Mononuclear cell (primary cell): ENCODE data around the gene TMOD1. TPM values are rescaled to one million over a fixed set of nuclear protein-coding genes. Genes with fewer than 3 reads are reported as not detected.

Experiments
- H3K27me3 ChIP-seq: 2 replicates; pipeline ENCODE4 v1.6.0; 2011; ENCODE audit warnings: low read length, control low read depth; ENCODE audit not compliant: insufficient read depth
- H3K4me1 ChIP-seq: 2 replicates; pipeline ENCODE4 v1.5.1; 2011; ENCODE audit warnings: mild to moderate bottlenecking, low read length, control low read depth; ENCODE audit not compliant: insufficient read depth
- H3K4me3 ChIP-seq: 2 replicates; pipeline ENCODE4 v1.5.1; 2011; ENCODE audit warnings: mild to moderate bottlenecking, low read length, moderate library complexity
- H3K9me3 ChIP-seq: 2 replicates; pipeline ENCODE4 v1.5.1; 2011; ENCODE audit warnings: low read depth, mild to moderate bottlenecking, control low read depth, low read length
- total RNA-seq: library from RNA; depleted of rRNA; stranded (reverse); fragments of >200 nt; gene quantifications from one replicate; pipeline ENCODE4 v1.2.3, GENCODE V29; 2012

The TMOD1 gene
- total RNA-seq, 1 donor: 0.84 TPM

GRCh38 chr9:97558701-97559101 is 57.2 kb downstream of the TMOD1 start:
- H3K4me1 ChIP-seq: peaks cover 11% of the 10 kb centered on the region
- no peak overlapping the region for H3K4me3 ChIP-seq
- H3K9me3 ChIP-seq: no peaks in the 10 kb centered on the region

GRCh38 chr9:97559111-97559514 is 57.6 kb downstream of the TMOD1 start:
- no peaks in the 10 kb centered on the region for H3K27me3 ChIP-seq
- peaks cover 11% of the 10 kb centered on the region for H3K4me1 ChIP-seq
- H3K4me3 ChIP-seq: no peak overlapping the region
- no peaks in the 10 kb centered on the region for H3K9me3 ChIP-seq

More at GRCh38 chr9:97558701-97559101, 57.2 kb downstream of the TMOD1 start:
- H3K27me3 ChIP-seq: no peaks in the 10 kb centered on the region

- no peak overlapping the region for H3K4me3 ChIP-seq
- no peaks in the 10 kb centered on the region for H3K27me3 ChIP-seq
- no peaks in the 10 kb centered on the region for H3K9me3 ChIP-seq
- H3K4me1 ChIP-seq: peaks cover 11% of the 10 kb centered on the region
Measured at GRCh38 chr9:97560154-97560553, 58.7 kb downstream of the TMOD1 start.

- Histone ChIP-seq H3K9me3 (no peaks in the 10 kb centered on the region), H3K4me3 (no peak overlapping the region), H3K4me1 (peaks cover 11% of the 10 kb centered on the region), H3K27me3 (no peaks in the 10 kb centered on the region)
Measured at GRCh38 chr9:97560851-97561250, 59.4 kb downstream of the TMOD1 start.

- peaks cover 11% of the 10 kb centered on the region for H3K4me1 ChIP-seq
- no peak overlapping the region for H3K4me3 ChIP-seq
- H3K27me3 ChIP-seq: no peaks in the 10 kb centered on the region
- no peaks in the 10 kb centered on the region for H3K9me3 ChIP-seq
Measured at GRCh38 chr9:97561501-97561900, 60.0 kb downstream of the TMOD1 start.

- Histone ChIP-seq H3K4me1 (peaks cover 4% of the 10 kb centered on the region), H3K27me3 (no peaks in the 10 kb centered on the region), H3K9me3 (no peaks in the 10 kb centered on the region), H3K4me3 (no peak overlapping the region)
Measured at GRCh38 chr9:97562542-97562941, 61.1 kb downstream of the TMOD1 start.

- no peaks in the 10 kb centered on the region for H3K4me1 ChIP-seq
- H3K4me3 ChIP-seq: no peak overlapping the region
- no peaks in the 10 kb centered on the region for H3K9me3 ChIP-seq
- no peaks in the 10 kb centered on the region for H3K27me3 ChIP-seq
Measured at GRCh38 chr9:97563458-97564135, 62.1 kb downstream of the TMOD1 start.

- Histone ChIP-seq H3K9me3 (no peaks in the 10 kb centered on the region), H3K4me1 (no peaks in the 10 kb centered on the region), H3K4me3 (no peak overlapping the region), H3K27me3 (no peaks in the 10 kb centered on the region)
Measured at GRCh38 chr9:97564291-97565175, 63.1 kb downstream of the TMOD1 start.

- Histone ChIP-seq H3K4me1 (no peaks in the 10 kb centered on the region), H3K27me3 (no peaks in the 10 kb centered on the region), H3K4me3 (no peak overlapping the region), H3K9me3 (no peaks in the 10 kb centered on the region)
Measured at GRCh38 chr9:97565262-97565661, 63.8 kb downstream of the TMOD1 start.

GRCh38 chr9:97567182-97567893 is 65.9 kb downstream of the TMOD1 start:
- Histone ChIP-seq H3K4me1 (no peaks in the 10 kb centered on the region), H3K9me3 (no peaks in the 10 kb centered on the region), H3K4me3 (no peak overlapping the region), H3K27me3 (no peaks in the 10 kb centered on the region)

- Histone ChIP-seq H3K9me3 (no peaks in the 10 kb centered on the region), H3K4me3 (no peak overlapping the region), H3K27me3 (no peaks in the 10 kb centered on the region), H3K4me1 (no peaks in the 10 kb centered on the region)
Measured at GRCh38 chr9:97567894-97568202, 66.4 kb downstream of the TMOD1 start.

- Histone ChIP-seq H3K4me1 (no peaks in the 10 kb centered on the region), H3K9me3 (no peaks in the 10 kb centered on the region), H3K4me3 (no peak overlapping the region), H3K27me3 (no peaks in the 10 kb centered on the region)
Measured at GRCh38 chr9:97568461-97569275, 67.2 kb downstream of the TMOD1 start.

GRCh38 chr9:97570899-97571298 is 69.4 kb downstream of the TMOD1 start:
- Histone ChIP-seq H3K27me3 (no peaks in the 10 kb centered on the region), H3K4me1 (peaks cover 9% of the 10 kb centered on the region), H3K4me3 (no peak overlapping the region), H3K9me3 (no peaks in the 10 kb centered on the region)

GRCh38 chr9:97571664-97572063 is 70.2 kb downstream of the TMOD1 start:
- H3K4me1 ChIP-seq: peaks cover 11% of the 10 kb centered on the region
- H3K27me3 ChIP-seq: no peaks in the 10 kb centered on the region
- H3K4me3 ChIP-seq: no peak overlapping the region
- H3K9me3 ChIP-seq: no peaks in the 10 kb centered on the region
